Fibroblast of gingiva (primary cell): Measurements from ENCODE around the gene PLCH1.
A peak's percentile ranks its signal among the peaks of the same experiment; 100 is the strongest.

Source experiments
- DNase-seq: peaks from one replicate; pipeline ENCODE4 v3.0.0-alpha.2; 2011; ENCODE audit warnings: low read depth

Gene PLCH1

DNA sequence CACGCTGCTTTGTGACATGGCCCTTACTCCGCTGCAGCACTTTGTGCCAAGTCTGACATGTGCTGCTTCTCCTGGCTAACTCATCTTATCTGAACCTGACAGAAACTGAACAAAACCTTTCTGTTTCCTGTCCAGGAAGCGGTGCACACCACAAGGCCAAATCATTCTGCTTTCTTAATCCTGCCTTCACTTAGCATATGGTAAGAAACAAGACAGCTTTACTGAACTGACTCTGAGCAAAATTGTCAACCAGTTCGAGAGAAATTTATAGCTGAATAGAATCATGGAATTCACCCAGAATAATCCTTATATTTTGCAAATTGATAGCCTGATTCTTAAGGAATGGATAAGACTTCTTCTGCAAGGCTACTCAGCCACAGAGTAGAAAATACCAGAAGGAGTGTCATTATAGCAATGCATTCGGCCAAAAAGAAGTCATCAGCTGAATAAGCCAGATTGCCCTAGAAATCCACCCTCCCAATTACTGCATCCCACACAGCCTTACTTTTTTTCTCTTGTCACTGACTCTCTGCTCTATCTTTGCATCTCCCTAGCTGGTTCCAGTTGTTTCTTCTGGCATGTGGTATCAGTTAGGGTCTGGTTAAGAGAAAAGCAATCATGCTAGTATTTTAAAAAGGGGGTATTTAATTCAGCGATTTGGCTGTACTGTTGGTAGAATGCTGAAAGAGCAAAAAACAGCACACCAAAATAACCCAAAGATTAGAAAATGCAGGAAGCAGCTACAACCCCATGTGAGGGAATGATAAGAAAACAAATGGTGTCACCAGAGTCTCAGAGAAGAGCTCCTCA is 409.8 kb downstream of the PLCH1 start:
- no peak for DNase-seq

DNA sequence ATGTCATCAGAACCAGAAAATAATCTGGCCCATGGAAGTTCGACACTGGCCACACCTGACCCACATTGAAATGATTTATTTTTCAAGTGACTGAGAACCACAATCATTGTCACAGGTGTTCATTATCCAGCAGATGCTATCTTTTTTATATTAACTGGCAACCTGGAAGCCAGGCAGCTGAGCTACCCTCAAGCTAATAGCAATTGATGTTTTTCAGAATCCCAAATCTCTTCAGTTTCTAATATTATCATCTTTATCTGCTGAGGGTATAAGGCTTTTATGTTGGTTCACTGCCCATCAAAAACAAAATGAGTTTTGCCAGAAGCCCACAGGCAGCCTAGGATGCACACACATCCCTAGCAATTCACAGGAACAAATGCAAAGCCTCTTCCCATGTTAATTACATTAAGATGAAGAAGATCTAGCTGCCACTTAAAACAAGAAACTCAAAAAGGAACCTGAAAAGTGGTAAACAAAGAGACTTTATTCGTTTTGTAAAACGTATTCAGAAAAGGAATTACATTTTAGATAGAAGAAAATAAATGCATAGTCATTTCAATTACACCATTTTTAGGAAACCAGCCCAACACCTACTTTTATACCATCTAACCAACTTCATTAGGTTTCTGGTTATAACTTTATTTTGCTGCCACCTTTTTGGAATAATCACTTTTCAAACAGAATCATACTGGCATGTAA is 410.5 kb downstream of the PLCH1 start:
- DNase-seq: no peak

DNA sequence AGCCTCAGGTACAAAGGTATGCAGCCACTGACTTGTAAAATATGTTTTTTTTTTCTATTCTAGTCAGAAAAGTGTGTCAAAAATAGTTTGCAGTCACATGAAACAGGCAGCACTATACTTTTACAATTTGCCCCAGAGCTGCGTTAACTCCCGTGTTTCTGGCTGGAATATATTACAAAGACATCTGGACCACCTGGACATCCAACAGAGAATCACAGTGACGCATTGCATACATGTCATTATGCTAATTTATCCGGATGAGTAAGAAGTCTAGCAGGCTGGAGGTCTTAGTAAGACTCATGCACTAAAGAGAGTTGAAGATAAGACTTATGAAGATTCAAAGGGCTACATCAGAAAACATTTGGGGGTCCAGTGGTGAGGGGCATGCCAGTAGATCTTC is 412.2 kb downstream of the PLCH1 start:
- no peak for DNase-seq

DNA sequence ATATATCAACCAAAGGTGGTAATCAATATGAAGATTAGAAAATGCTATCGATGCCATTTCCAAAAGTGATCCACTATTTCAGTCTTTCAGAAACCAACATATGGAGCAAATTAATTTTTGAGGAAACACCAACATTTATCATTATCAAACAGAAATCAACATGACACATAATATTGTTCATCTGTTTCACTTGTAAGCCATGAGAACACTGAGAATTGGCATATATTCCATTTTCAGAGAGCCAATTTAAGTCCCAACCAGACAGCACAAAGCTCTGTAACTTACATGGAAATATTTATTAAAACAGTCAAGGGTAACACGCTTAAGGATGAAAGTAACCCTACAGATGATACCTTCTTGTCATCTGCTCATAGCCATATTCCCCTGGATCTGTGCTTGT is 413.8 kb downstream of the PLCH1 start:
- no peak for DNase-seq

DNA sequence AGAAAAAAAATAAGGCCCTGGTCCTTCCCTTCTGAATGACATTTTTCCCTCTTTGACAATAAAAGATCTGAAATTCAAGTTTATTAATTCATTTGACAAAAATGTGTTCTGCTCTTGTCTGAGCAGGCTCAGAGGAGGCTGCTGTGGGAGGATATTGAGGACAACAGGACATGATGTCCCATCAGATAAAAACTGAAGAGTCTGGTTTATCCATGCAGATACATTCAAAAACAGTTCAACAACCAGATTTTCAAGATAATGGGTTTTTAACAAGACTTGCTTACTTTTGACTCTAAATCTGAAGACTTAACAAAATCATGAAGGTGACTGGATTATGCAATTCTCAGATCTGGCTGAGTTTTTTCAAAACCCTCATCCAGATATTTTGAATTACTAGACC is 414.5 kb downstream of the PLCH1 start:
- DNase-seq: no peak

DNA sequence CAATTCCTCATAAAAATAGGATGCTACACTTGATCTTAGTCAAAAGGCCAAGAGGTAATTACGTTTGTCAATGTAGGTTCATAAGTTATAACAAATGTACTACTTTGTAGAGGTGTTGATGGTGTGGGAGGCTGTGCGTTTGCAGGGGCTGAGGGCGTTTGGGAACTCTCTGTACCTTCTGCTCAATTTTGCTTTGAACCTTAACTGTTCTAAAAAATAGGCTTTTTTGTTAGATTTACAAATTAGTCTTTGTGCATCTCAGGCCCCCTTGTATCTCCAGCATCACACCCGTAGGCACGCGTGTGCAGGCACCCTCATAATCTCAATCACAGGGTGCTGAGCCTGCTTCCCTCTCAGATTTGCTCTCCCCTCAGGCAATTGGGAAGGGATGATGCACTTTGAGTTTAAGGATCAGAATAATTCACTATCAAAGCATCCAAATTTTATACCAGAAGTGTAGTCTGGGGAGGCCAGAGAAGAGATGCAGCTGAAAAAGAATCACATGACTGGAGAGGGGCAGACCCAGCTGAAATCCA is 415.3 kb downstream of the PLCH1 start:
- DNase-seq: no peak

DNA sequence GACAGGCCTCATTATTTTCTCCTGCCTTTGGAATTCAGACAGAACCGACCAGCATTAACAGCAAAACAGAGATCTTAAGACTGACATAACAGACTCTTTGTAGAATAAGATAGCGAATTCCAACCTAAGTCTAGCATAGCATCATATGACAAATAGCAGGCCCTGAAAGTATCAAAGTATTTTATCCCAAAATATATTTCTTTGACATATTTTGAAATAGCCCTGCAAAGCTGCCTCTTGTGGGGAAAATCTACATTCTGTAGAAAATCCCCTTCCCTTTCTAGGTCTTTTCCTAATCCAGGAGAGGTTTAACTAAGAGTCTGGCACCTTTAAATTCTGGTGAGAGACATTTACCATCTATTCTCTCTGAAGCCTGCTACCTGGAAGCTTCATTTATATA is 417.0 kb downstream of the PLCH1 start:
- DNase-seq: no peak

DNA sequence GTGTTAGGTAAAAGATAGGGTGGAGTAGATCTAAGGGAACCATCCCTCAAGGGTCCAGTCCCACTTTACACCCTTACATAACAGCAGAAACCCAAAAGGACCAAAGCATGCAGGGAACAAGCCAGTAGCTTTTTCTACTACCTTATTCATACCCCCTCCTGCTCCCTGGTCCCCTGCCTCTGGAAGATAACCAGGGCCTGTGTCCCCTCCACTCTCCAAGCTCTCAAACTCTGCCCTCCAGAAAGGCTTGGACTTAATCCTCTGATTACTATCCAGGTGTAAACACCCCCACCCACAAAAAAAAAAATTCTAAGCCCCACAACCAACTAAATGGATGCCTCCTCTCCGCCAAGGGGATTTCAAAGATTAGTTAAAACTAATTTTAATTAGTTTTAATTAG is 417.4 kb downstream of the PLCH1 start:
- DNase-seq: no peak

DNA sequence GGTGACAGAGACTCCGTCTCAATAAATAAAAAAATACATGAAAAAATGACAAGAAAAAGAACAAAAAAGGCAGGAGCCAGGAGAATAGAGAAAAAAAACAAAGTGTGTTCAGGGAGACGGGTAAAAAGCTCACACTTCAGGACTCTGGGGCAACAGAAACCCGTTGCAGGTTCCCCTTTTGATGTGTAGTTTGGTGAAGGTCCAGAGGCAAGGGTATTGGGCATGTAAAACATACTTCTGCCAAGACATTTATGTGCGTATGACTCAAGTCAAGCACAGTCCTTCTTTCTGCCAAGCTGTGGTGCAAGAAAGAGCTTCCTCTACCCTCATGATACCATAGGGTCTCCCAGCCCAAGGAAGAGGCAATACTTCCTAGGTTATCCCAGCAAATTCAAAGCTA is 418.0 kb downstream of the PLCH1 start:
- DNase-seq: peak; percentile 29

DNA sequence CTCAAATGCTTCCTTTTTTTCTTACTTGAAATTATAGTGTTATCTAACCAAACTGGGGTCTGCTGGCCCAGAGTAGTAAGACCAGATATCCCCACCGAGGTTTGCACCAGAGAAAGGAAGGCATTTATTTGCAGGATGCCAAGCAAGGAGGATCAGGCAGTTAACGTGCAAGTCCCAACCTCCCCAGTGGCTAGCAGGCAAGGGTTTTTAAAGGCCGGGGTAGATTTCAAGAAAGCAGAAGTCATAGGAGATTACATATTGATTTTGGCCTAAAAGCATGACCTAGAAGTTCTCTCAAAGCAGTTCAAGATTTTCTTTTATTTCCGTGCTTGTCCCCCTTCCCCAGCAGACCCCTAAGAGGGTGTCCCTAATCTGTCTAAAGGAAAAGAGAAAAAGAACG is 418.6 kb downstream of the PLCH1 start:
- no peak for DNase-seq
